Adipocyte (in vitro differentiated cells): Measurements from ENCODE around the gene KCTD18.

ENCODE experiments used
- DNase-seq: peaks from one replicate; pipeline ENCODE4 v3.0.0-alpha.2; 2015; ENCODE audit warnings: low read depth
- H3K27me3 ChIP-seq: replicated peaks from 2 replicates; pipeline ENCODE4 v1.7.0; 2013; ENCODE audit warnings: mild to moderate bottlenecking, low read length, moderate library complexity; ENCODE audit not compliant: control insufficient read depth, insufficient read depth
- H3K36me3 ChIP-seq: 2 replicates; pipeline ENCODE4 v1.7.0; 2013; ENCODE audit warnings: low read length, mild to moderate bottlenecking, moderate library complexity; ENCODE audit not compliant: control insufficient read depth, insufficient read depth, severe bottlenecking
- H3K4me1 ChIP-seq: 2 replicates; pipeline ENCODE4 v1.7.0; 2013; ENCODE audit warnings: mild to moderate bottlenecking, low read length, moderate library complexity; ENCODE audit not compliant: control insufficient read depth, insufficient read depth
- H3K4me3 ChIP-seq: 2 replicates; pipeline ENCODE4 v1.7.0; 2013; ENCODE audit warnings: mild to moderate bottlenecking, low read length, moderate library complexity
- H3K9ac ChIP-seq: 2 replicates; pipeline ENCODE4 v1.7.0; 2013; ENCODE audit warnings: mild to moderate bottlenecking, low read length, moderate library complexity
- H3K9me3 ChIP-seq: 2 replicates; pipeline ENCODE4 v1.7.0; 2013; ENCODE audit warnings: mild to moderate bottlenecking, low read length, moderate library complexity; ENCODE audit not compliant: control insufficient read depth

The KCTD18 gene

DNA sequence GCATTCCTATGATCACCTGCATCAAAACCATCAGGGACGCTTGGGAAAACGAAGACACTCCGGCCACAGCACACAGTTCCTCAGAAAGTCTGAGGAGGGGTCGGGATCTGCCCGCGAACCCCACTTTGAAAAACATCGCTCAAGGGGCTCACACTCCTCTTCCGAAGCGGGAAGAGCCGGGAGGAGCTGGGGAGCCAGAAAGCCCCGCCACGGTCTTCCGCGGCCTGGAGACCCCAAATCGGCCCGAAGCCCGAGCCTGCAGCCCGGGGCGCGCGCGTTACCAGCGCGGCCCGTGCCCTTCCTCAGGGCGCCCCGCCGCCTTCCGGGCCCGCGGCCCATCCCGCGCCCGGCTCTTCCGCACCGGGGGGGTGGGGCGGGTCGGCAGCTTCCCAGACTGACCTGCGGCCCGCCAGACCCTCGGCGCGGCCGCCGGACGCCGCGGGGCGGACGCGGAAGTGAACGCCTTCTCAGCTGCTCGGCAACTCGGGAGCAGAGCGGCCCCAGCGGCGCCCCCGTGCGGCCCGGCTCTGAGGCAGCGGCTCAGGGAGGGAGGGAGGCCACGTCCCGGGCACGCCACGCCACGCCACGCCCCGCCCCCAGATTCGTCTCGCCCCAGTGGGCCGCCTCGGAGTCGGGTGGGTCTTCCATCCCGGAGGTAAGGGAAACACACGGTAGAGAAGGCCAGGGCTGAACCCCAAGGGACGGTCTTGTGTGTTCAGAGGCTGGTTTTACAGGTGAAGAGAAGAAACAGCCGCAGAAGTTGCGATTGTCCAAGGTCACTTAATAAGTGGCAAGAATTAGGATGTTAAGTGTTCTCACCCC is at the start of gene KCTD18:
TSS of gene KCTD18 (minus strand) at position 457 of the 822 bp plus-strand sequence. CDS start 3,052 bp downstream, outside the sequence.
- Histone ChIP-seq H3K9ac (peak within 1 kb of the TSS; percentile 94), H3K36me3 (peaks cover 2% of the 10 kb centered on the region), H3K27me3 (peaks cover 9% of the 10 kb centered on the region), H3K9me3 (no peaks in the 10 kb centered on the region), H3K4me3 (peak within 1 kb of the TSS; percentile 93), H3K4me1 (peaks cover 21% of the 10 kb centered on the region)
- peak; percentile 96 for DNase-seq

DNA sequence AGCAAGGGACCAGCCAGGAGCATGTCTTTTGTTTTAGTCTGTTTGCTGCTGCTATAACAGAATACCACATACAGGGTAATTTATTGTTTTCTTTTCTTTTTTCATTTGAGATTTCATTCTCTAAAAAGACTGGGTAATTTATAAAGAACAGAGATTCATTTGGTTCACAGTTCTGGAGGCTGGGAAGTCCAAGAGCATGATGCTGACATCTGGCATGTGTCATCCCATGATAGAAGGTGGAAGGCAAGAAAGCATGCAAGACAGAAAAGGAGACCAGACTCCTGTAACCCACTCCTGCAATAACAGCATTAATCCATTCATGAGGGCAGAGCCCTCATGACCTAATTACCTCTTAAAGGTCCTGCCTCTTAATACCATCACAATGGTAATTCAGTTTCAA is 30.9 kb upstream of the KCTD18 start:
- Histone ChIP-seq H3K36me3 (no peaks in the 10 kb centered on the region), H3K9me3 (no peaks in the 10 kb centered on the region), H3K9ac (no peak overlapping the region), H3K4me1 (peaks cover 3% of the 10 kb centered on the region), H3K27me3 (no peaks in the 10 kb centered on the region), H3K4me3 (no peak overlapping the region)
- DNase-seq = no peak

DNA sequence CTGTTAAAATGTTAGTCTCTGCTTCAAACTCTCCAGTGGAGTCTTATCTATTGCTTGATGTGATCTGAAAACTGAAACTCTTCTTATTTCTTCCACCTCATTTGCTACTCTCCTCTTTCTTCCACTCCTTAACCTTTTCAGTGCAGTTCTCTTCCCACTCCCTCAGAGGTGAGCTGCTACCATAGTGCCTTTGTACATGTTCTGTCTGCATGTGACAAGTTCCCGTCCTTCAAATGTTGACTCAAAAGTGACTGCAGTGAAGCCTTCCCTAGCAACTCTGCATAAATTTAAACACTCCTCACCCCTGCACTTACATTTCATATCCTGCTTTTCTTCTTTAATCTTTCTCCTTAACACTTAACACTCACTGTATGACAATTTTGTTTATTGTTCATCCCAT is 28.3 kb upstream of the KCTD18 start:
- no peaks in the 10 kb centered on the region for H3K27me3 ChIP-seq
- H3K9ac ChIP-seq = no peak overlapping the region
- no peak overlapping the region for H3K4me3 ChIP-seq
- H3K9me3 ChIP-seq = no peaks in the 10 kb centered on the region
- H3K4me1 ChIP-seq = peaks cover 20% of the 10 kb centered on the region
- no peaks in the 10 kb centered on the region for H3K36me3 ChIP-seq
- DNase-seq = no peak

DNA sequence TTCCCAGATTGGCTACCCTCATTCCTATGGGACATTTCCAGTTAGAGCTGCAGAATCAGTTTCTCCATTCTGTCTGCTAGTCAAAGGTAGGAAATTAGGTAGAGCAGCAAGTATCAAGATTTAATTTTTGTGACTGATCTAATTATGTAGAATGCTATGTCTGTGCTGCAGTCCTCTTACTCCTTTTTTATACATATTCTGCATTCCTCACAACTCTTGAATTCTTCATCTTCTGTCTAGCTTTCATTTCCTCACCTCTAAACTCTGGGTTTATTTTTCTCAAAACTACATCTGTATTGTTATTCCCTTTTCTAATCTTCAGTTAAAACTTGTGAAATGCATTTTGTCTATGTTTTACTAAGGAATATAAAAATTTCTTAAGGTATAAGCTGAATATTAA is 24.7 kb upstream of the KCTD18 start:
- Histone ChIP-seq H3K9ac (no peak overlapping the region), H3K4me1 (peaks cover 20% of the 10 kb centered on the region), H3K4me3 (peak overlapping the region; percentile 51), H3K27me3 (no peaks in the 10 kb centered on the region), H3K36me3 (no peaks in the 10 kb centered on the region), H3K9me3 (no peaks in the 10 kb centered on the region)
- peak; percentile 33 for DNase-seq

DNA sequence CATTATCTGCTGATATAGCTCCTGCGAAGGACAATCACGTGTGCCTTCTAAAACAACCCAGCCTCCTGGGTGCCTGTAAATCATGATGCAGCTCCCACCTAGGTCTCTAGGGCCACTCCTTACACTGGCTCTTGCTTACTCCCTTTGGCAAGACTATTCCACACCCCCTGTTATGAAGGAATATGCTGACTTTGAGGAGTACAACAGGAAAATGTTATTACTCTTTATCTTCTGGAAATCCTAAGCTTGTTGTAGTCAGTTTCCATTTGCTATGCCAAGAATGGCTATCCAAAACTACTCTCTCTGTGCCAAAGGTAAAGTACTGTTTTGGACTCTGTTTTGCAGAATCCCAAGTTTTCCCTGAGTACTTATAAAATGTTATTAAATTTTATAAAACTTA is 23.9 kb upstream of the KCTD18 start:
- H3K4me3 ChIP-seq = peak overlapping the region; percentile 7
- no peak overlapping the region for H3K9ac ChIP-seq
- no peaks in the 10 kb centered on the region for H3K9me3 ChIP-seq
- peaks cover 20% of the 10 kb centered on the region for H3K4me1 ChIP-seq
- no peaks in the 10 kb centered on the region for H3K27me3 ChIP-seq
- DNase-seq = no peak
- no peaks in the 10 kb centered on the region for H3K36me3 ChIP-seq

- no peaks in the 10 kb centered on the region for H3K36me3 ChIP-seq
- no peaks in the 10 kb centered on the region for H3K9me3 ChIP-seq
- H3K4me3 ChIP-seq = no peak overlapping the region
- H3K4me1 ChIP-seq = peaks cover 15% of the 10 kb centered on the region
- H3K27me3 ChIP-seq = no peaks in the 10 kb centered on the region
- DNase-seq = no peak
- H3K9ac ChIP-seq = no peak overlapping the region
Measured at GRCh38 chr2:200528228-200528627, 18.4 kb upstream of the KCTD18 start.

DNA sequence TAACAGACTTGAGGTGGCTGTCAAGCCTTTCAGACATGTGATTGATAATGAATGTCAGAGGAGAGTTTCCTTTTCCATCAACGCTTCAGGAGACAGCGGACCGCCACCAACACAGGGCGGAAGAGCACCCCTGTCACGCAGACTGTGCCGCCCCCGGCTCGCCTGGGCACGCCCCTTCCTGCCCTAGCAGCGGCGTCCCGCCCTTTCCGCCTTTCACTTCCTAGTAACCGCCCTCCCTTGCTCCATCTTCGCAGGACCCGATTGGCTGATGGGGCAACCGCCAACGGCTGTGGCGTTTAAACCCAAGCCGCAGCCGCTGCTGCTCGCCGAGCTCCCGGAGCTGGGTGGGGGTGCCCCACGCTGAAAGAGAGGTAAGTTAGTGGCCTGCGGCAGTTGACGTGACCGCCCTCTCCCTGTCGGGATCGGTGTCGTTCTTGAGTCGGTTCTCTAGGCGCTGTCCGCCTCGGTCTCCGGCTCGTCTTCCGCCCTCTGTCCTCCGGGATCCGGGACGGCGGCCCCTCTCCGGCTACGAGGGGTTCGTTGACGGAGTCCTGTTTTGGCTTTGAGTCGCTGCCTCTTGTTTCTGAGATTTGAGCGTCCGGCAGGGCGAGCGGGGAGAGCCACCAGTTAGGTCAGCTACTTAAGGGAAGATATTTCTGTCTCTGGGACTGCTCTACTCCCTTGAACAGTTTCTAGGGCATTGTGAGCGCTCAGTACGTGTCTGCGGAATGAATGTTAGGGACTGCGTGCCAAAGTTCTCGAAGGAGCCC is 16.2 kb upstream of the KCTD18 start, which contains the start of gene SGO2:
TSS of gene SGO2 (plus strand) at position 326 of the 770 bp plus-strand sequence. CDS start 6,769 bp downstream, outside the sequence.
- Histone ChIP-seq H3K27me3 (peaks cover 10% of the 10 kb centered on the region), H3K4me3 (peak within 1 kb of the TSS; percentile 96), H3K4me1 (peaks cover 15% of the 10 kb centered on the region), H3K36me3 (no peaks in the 10 kb centered on the region), H3K9me3 (no peaks in the 10 kb centered on the region), H3K9ac (peak within 1 kb of the TSS; percentile 89)
- peak; percentile 98 for DNase-seq

DNA sequence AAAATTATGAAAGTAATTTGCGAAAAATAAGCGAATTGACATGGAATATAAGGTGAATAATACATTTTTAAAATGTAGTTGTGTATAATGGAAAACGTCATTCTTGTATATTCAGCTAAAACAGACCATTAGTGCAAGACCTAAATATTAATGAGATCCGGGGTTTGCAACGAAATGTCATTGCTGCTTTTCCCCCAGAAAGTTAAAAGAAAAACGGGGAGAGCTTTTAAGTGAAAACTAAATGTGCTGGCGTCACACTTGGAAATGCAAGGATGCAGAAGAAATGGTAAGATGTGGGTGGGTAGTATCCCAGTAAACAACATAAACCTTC is 15.6 kb upstream of the KCTD18 start:
- no peaks in the 10 kb centered on the region for H3K36me3 ChIP-seq
- H3K27me3 ChIP-seq = peaks cover 10% of the 10 kb centered on the region
- peak overlapping the region; percentile 89 for H3K9ac ChIP-seq
- H3K4me3 ChIP-seq = peak overlapping the region; percentile 96
- DNase-seq = no peak
- no peaks in the 10 kb centered on the region for H3K9me3 ChIP-seq
- H3K4me1 ChIP-seq = peaks cover 15% of the 10 kb centered on the region

- Histone ChIP-seq H3K9me3 (no peaks in the 10 kb centered on the region), H3K36me3 (no peaks in the 10 kb centered on the region), H3K27me3 (peaks cover 10% of the 10 kb centered on the region), H3K9ac (peak overlapping the region; percentile 89), H3K4me1 (peaks cover 15% of the 10 kb centered on the region), H3K4me3 (peak overlapping the region; percentile 96)
- DNase-seq = peak; percentile 15
Measured at GRCh38 chr2:200525066-200525465, 15.2 kb upstream of the KCTD18 start.

GRCh38 chr2:200523604-200524003 is 13.7 kb upstream of the KCTD18 start:
- peaks cover 10% of the 10 kb centered on the region for H3K27me3 ChIP-seq
- no peaks in the 10 kb centered on the region for H3K9me3 ChIP-seq
- no peak for DNase-seq
- no peaks in the 10 kb centered on the region for H3K36me3 ChIP-seq
- H3K4me3 ChIP-seq = no peak overlapping the region
- H3K9ac ChIP-seq = no peak overlapping the region
- peaks cover 15% of the 10 kb centered on the region for H3K4me1 ChIP-seq

- Histone ChIP-seq H3K36me3 (no peaks in the 10 kb centered on the region), H3K4me3 (no peak overlapping the region), H3K4me1 (peaks cover 15% of the 10 kb centered on the region), H3K27me3 (peaks cover 10% of the 10 kb centered on the region), H3K9ac (no peak overlapping the region), H3K9me3 (no peaks in the 10 kb centered on the region)
- no peak for DNase-seq
Measured at GRCh38 chr2:200523158-200523557, 13.3 kb upstream of the KCTD18 start.
